Type B pancreatic cell (in vitro differentiated cells): ENCODE measurements around the gene TMEM134. TPM values are rescaled to one million over a fixed set of nuclear protein-coding genes. Genes with fewer than 3 reads are reported as not detected.

Experiments used
- DNase-seq: peaks from one replicate; pipeline ENCODE4 v3.0.0; 2021; ENCODE audit warnings: mixed read lengths; ENCODE audit not compliant: unreplicated experiment; ENCODE audit errors: extremely low spot score
- H3K27ac Mint-ChIP-seq: 2 replicates; pipeline ENCODE4 v1.8.0; 2021; ENCODE audit warnings: mild to moderate bottlenecking, mixed read lengths
- H3K27me3 Mint-ChIP-seq: 2 replicates; pipeline ENCODE4 v1.8.0; 2021; ENCODE audit warnings: mixed read lengths
- H3K36me3 Mint-ChIP-seq: 2 replicates; pipeline ENCODE4 v1.8.0; 2021; ENCODE audit warnings: mixed read lengths
- H3K4me1 Mint-ChIP-seq: one replicate; pipeline ENCODE4 v1.8.0; 2021; ENCODE audit warnings: mixed read lengths; ENCODE audit not compliant: unreplicated experiment
- H3K4me3 Mint-ChIP-seq: 2 replicates; pipeline ENCODE4 v1.8.0; 2021; ENCODE audit warnings: mild to moderate bottlenecking, mixed read lengths
- H3K9me3 Mint-ChIP-seq: 2 replicates; pipeline ENCODE4 v1.8.0; 2021; ENCODE audit warnings: mixed read lengths
- total RNA-seq: library from RNA; stranded (reverse); gene quantifications from 2 replicates; pipeline ENCODE4 v1.2.1, GENCODE V29; 2021; ENCODE audit warnings: low replicate concordance
- TF ChIP-seq, protein P1 (sequence below): fragments of 200-600 bp; sonication (generic); conservative IDR thresholded peaks from 2 replicates; pipeline ENCODE4 v1.5.0; 2021; ENCODE audit warnings: antibody characterized with exemption, mild to moderate bottlenecking

Gene TMEM134
- total RNA-seq, 1 donor from 2014 or later, result 46.6 TPM

DNA sequence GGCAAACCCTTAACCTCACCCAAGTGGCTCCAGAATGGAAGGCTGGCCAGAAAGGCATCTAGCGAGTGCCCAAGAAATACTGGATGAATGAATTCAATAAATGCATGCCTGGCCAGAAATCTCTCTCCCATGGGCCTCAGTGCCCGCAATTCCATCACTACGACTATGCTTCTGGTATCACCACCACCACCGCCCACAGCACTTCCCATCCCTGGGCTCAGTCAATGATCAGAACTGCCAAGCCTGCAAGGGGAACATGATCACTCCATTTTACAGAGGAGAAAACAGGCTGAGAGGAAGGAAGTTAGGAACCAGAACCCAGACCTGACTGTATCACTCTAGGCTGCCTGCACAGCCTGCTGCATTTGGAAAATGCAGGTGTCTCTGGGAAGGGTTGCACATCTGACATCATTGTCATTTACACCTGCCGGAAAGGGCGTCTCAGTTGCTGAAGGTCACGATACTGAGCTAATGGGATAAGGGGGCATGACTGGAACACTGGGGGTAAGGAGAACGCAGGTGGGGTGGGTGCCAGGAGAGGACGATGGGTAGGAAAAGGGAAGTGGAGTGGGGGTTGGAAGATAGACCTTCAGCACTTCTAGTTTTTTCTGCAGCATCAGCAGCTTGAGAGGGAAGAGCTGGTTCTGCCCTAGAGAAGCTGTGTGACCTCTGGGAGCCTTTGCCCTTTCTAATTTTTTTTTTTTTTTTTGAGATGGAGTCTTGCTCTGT is 19.8 kb downstream of the TMEM134 start:
- TF ChIP-seq, protein P1, sequence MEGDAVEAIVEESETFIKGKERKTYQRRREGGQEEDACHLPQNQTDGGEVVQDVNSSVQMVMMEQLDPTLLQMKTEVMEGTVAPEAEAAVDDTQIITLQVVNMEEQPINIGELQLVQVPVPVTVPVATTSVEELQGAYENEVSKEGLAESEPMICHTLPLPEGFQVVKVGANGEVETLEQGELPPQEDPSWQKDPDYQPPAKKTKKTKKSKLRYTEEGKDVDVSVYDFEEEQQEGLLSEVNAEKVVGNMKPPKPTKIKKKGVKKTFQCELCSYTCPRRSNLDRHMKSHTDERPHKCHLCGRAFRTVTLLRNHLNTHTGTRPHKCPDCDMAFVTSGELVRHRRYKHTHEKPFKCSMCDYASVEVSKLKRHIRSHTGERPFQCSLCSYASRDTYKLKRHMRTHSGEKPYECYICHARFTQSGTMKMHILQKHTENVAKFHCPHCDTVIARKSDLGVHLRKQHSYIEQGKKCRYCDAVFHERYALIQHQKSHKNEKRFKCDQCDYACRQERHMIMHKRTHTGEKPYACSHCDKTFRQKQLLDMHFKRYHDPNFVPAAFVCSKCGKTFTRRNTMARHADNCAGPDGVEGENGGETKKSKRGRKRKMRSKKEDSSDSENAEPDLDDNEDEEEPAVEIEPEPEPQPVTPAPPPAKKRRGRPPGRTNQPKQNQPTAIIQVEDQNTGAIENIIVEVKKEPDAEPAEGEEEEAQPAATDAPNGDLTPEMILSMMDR, result no peak
- Mint-ChIP-seq H3K4me3 (no peak overlapping the region), H3K27me3 (no peaks in the 10 kb centered on the region), H3K4me1 (no peaks in the 10 kb centered on the region), H3K9me3 (no peaks in the 10 kb centered on the region), H3K27ac (no peak overlapping the region), H3K36me3 (no peaks in the 10 kb centered on the region)
- no peak for DNase-seq

DNA sequence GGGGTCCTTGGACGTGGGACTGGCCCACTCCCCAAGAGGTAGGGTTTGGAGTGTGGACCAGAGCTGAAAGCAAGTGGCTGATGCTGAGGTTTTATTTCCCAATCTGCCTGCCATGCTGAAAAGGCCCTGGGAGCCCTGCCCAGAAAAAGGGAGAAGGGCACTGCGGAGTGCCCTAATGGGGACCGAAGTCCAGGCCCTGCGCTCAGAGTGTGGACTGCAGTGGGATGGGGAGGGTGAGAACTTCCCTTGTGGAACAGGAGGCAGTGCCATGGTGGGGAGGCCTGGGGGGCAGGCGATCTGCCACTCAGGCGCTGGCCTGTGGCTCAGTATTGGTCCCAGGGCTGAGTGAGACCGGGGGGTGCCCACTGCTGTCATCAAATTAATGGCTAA is 20.8 kb downstream of the TMEM134 start:
- Mint-ChIP-seq H3K27ac (no peak overlapping the region), H3K9me3 (no peaks in the 10 kb centered on the region), H3K27me3 (no peaks in the 10 kb centered on the region), H3K4me1 (no peaks in the 10 kb centered on the region), H3K36me3 (no peaks in the 10 kb centered on the region), H3K4me3 (no peak overlapping the region)
- DNase-seq, result no peak
- TF ChIP-seq, protein P1, result no peak

DNA sequence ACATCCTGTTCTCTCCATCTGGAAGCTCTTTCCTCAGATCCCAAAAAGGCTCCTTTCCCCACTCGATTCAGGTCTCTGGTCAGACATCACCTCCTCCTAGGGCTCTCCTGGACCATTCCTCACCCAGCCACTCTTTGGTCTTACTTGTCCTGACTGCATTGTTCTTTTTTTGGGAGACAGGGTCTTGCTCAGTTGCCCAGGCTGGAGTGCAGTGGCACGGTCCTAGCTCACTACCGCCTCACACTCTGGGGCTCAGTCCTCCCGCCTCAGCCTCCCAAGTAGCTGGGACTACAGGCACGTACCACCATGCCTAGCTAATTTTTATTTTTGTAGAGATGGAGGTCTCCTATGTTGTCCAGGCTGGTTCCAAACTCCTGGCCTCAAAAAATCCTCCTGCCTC is 23.5 kb downstream of the TMEM134 start:
- H3K4me1 Mint-ChIP-seq, result peaks cover 3% of the 10 kb centered on the region
- H3K36me3 Mint-ChIP-seq, result no peaks in the 10 kb centered on the region
- peak overlapping the region; percentile 69 for H3K4me3 Mint-ChIP-seq
- TF ChIP-seq, protein P1, result no peak
- DNase-seq, result no peak
- H3K27ac Mint-ChIP-seq, result peak overlapping the region; percentile 83
- no peaks in the 10 kb centered on the region for H3K9me3 Mint-ChIP-seq
- H3K27me3 Mint-ChIP-seq, result no peaks in the 10 kb centered on the region

DNA sequence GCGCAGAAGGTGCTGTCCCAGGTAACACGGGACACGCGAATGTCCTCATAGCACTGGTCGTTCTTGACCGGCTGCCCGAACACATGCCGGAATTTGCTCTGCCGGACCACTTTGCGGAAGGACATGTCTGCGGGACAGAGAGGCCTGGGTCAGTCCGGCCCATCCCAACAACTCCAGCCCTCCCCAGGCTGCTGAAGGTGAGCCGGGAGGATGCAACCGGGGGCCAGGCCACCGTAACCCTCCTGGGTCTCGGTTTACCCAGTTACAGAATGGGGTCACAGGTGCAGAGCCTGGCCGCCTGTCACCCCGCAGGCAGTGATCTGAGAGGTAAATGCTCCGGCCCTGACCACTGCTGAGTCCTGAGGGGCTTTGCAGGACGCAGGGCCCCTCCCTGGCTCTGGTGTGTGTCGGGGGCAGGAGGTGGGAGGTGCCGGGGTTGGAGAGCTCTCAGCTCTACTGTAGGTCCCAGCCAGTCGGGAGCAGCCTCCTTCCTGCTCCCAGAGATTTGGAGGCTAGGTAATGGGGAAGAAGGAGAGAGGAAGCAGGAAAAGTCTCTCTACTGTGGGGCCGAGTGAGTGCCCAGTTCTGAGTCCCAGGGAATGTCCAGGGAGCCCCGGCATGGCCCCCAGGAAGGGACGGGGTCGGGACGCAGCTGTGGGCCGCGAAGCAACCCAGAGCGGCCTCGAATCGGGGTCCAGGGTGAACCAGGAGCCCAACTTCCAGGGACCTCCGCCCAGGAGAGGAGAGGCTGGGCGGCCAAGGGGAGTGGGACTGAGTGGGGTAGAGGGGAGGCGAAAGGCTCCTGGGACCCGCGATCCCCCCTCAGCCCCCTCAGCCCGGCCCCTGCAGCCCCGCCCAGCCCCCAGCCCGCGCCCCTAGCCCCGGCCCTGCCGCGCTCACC is 26.3 kb downstream of the TMEM134 start:
- Mint-ChIP-seq H3K36me3 (no peaks in the 10 kb centered on the region), H3K9me3 (no peaks in the 10 kb centered on the region), H3K4me1 (peaks cover 3% of the 10 kb centered on the region), H3K27me3 (no peaks in the 10 kb centered on the region), H3K27ac (peak overlapping the region; percentile 84), H3K4me3 (peak overlapping the region; percentile 88)
- TF ChIP-seq, protein P1, result no peak
- no peak for DNase-seq

DNA sequence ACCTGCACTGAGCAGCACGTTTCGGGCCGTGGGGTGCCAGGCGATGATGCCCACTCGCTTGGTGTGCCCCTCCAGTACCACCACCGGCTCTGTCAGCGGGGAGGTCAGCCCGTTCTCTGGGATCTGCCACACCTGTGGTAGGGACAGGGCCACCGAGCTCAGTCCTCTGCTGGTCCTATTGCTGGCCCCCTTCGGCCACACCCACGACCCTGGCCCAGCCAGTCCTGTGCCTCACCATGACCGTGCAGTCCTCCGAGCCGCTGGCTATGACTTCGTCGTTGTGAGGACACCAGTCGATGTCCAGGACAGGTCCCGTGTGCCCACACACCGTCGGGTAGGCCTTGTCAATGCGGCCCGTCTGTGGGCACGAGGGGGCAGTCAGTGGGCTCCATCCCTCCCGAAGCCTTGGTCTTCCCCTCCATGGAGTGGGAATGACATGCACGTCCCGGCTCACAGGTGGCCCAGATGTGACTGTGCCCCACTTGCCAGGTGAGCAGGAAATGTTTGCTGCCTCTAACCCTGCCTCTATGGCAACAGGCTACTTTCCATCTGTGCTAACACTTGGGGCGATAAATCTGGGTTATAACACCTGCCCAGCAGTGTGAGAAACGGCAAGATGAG is 27.2 kb downstream of the TMEM134 start:
- no peak for DNase-seq
- H3K27ac Mint-ChIP-seq, result peak overlapping the region; percentile 84

More for the DNA sequence above, 27.2 kb downstream of the TMEM134 start:
- TF ChIP-seq, protein P1, result no peak
- Mint-ChIP-seq H3K4me1 (peaks cover 3% of the 10 kb centered on the region), H3K27me3 (no peaks in the 10 kb centered on the region), H3K36me3 (no peaks in the 10 kb centered on the region), H3K9me3 (no peaks in the 10 kb centered on the region), H3K4me3 (peak overlapping the region; percentile 88)
